ENCODE results near the gene AP1S1. TPM values are rescaled to one million over a fixed set of nuclear protein-coding genes. Genes with fewer than 3 reads are reported as not detected.
A peak's percentile ranks its signal among the peaks of the same experiment; 100 is the strongest.

Gene AP1S1
- total and polyA plus RNA-seq, 2 of the 13 experiments (the other 11 are each of a cell fraction or from before 2014, with no cell fraction given), result 57.5 to 68.1 TPM

DNA sequence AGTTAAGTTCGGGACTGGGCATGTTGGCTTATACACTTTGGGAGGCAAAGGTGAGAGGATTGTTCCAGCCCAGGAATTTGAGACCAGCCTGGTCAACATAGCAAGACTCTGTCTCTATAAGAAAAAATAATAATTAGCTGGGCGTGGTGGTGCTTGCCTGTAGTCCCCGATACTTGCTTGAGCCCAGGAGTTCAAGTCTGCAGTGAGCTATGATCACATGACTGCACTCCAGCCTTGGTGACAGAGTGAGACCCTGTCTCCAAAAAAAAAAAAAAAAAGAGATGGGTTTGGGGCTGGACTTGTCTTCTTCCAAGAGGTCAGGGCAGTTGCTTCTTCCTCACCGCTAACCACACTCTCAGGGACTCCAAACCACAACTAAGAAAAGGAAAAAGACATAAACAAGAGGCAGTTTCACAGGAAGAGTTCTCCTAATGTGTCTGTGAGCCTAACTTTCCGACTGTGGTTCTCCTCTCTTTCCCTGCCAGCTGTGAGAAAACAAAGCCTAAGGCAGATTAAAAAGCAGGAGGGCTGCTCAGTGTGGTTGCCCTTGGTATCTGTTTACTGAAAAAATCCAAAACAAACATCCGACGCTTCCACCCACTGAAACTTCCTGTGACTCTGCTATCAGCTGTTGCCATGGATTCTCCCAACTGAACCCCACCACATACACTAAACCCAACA, 29.8 kb upstream of the AP1S1 start (continued):
- no peak for TF ChIP-seq NPAS2 (CRISPR knock-in tag; IDR thresholded peaks at IDR 0.05; ENCODE audit: borderline replicate concordance)
- TF ChIP-seq, protein P1, sequence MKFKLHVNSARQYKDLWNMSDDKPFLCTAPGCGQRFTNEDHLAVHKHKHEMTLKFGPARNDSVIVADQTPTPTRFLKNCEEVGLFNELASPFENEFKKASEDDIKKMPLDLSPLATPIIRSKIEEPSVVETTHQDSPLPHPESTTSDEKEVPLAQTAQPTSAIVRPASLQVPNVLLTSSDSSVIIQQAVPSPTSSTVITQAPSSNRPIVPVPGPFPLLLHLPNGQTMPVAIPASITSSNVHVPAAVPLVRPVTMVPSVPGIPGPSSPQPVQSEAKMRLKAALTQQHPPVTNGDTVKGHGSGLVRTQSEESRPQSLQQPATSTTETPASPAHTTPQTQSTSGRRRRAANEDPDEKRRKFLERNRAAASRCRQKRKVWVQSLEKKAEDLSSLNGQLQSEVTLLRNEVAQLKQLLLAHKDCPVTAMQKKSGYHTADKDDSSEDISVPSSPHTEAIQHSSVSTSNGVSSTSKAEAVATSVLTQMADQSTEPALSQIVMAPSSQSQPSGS (CRISPR knock-in tag; IDR thresholded peaks at IDR 0.05), result no peak
- TF ChIP-seq, protein P2, sequence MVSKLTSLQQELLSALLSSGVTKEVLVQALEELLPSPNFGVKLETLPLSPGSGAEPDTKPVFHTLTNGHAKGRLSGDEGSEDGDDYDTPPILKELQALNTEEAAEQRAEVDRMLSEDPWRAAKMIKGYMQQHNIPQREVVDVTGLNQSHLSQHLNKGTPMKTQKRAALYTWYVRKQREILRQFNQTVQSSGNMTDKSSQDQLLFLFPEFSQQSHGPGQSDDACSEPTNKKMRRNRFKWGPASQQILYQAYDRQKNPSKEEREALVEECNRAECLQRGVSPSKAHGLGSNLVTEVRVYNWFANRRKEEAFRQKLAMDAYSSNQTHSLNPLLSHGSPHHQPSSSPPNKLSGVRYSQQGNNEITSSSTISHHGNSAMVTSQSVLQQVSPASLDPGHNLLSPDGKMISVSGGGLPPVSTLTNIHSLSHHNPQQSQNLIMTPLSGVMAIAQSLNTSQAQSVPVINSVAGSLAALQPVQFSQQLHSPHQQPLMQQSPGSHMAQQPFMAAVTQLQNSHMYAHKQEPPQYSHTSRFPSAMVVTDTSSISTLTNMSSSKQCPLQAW (CRISPR knock-in tag; IDR thresholded peaks at IDR 0.05), result no peak
- peak; percentile 85 for TF ChIP-seq FOXO1 (CRISPR knock-in tag; IDR thresholded peaks at IDR 0.05)
- no peak for TF ChIP-seq YEATS2 (CRISPR knock-in tag; IDR thresholded peaks at IDR 0.05; ENCODE audit: borderline replicate concordance)
- TF ChIP-seq BCL6 (CRISPR knock-in tag; IDR thresholded peaks at IDR 0.05), result peak; percentile 71
- TF ChIP-seq CAMTA2 (CRISPR knock-in tag; IDR thresholded peaks at IDR 0.05; ENCODE audit: borderline replicate concordance), result no peak
- TF ChIP-seq, protein P3, sequence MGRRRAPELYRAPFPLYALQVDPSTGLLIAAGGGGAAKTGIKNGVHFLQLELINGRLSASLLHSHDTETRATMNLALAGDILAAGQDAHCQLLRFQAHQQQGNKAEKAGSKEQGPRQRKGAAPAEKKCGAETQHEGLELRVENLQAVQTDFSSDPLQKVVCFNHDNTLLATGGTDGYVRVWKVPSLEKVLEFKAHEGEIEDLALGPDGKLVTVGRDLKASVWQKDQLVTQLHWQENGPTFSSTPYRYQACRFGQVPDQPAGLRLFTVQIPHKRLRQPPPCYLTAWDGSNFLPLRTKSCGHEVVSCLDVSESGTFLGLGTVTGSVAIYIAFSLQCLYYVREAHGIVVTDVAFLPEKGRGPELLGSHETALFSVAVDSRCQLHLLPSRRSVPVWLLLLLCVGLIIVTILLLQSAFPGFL (CRISPR knock-in tag; IDR thresholded peaks at IDR 0.05), result no peak
- no peak for TF ChIP-seq KLF13 (CRISPR knock-in tag; IDR thresholded peaks at IDR 0.05)
- TF ChIP-seq, protein P4, sequence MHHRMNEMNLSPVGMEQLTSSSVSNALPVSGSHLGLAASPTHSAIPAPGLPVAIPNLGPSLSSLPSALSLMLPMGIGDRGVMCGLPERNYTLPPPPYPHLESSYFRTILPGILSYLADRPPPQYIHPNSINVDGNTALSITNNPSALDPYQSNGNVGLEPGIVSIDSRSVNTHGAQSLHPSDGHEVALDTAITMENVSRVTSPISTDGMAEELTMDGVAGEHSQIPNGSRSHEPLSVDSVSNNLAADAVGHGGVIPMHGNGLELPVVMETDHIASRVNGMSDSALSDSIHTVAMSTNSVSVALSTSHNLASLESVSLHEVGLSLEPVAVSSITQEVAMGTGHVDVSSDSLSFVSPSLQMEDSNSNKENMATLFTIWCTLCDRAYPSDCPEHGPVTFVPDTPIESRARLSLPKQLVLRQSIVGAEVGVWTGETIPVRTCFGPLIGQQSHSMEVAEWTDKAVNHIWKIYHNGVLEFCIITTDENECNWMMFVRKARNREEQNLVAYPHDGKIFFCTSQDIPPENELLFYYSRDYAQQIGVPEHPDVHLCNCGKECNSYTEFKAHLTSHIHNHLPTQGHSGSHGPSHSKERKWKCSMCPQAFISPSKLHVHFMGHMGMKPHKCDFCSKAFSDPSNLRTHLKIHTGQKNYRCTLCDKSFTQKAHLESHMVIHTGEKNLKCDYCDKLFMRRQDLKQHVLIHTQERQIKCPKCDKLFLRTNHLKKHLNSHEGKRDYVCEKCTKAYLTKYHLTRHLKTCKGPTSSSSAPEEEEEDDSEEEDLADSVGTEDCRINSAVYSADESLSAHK (CRISPR knock-in tag; IDR thresholded peaks at IDR 0.05; ENCODE audit: borderline replicate concordance), result no peak
- TF ChIP-seq, protein P5, sequence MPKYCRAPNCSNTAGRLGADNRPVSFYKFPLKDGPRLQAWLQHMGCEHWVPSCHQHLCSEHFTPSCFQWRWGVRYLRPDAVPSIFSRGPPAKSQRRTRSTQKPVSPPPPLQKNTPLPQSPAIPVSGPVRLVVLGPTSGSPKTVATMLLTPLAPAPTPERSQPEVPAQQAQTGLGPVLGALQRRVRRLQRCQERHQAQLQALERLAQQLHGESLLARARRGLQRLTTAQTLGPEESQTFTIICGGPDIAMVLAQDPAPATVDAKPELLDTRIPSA (CRISPR knock-in tag; IDR thresholded peaks at IDR 0.05; ENCODE audit: borderline replicate concordance), result no peak
- TF ChIP-seq, protein P6, sequence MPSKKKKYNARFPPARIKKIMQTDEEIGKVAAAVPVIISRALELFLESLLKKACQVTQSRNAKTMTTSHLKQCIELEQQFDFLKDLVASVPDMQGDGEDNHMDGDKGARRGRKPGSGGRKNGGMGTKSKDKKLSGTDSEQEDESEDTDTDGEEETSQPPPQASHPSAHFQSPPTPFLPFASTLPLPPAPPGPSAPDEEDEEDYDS (CRISPR knock-in tag; IDR thresholded peaks at IDR 0.05), result peak; percentile 61; the same call in 1 of the 2 replicates
- no peak for TF ChIP-seq STAG1 (CRISPR knock-in tag; IDR thresholded peaks at IDR 0.05)
- no peak for TF ChIP-seq ZNF605 (CRISPR knock-in tag; IDR thresholded peaks at IDR 0.05)
- TF ChIP-seq ZNF768 (CRISPR knock-in tag; IDR thresholded peaks at IDR 0.05), result no peak
- no peak for TF ChIP-seq ZNF891 (CRISPR knock-in tag; IDR thresholded peaks at IDR 0.05)
- TF ChIP-seq RBAK (CRISPR knock-in tag; IDR thresholded peaks at IDR 0.05), result no peak
- no peak for TF ChIP-seq ZNF354B (CRISPR knock-in tag; IDR thresholded peaks at IDR 0.05)
- TF ChIP-seq, protein P7, sequence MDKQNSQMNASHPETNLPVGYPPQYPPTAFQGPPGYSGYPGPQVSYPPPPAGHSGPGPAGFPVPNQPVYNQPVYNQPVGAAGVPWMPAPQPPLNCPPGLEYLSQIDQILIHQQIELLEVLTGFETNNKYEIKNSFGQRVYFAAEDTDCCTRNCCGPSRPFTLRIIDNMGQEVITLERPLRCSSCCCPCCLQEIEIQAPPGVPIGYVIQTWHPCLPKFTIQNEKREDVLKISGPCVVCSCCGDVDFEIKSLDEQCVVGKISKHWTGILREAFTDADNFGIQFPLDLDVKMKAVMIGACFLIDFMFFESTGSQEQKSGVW (CRISPR knock-in tag; IDR thresholded peaks at IDR 0.05; ENCODE audit: borderline replicate concordance), result no peak
- TF ChIP-seq SIN3A (IDR thresholded peaks at IDR 0.05; ENCODE audit: borderline replicate concordance, low read depth, low read length), result no peak
- no peak for TF ChIP-seq SCMH1 (CRISPR knock-in tag; IDR thresholded peaks at IDR 0.05; ENCODE audit: borderline replicate concordance)

Measured in HepG2 (cell line).